K562 (cell line): ENCODE measurements around the gene PPA2. TPM values are rescaled to one million over a fixed set of nuclear protein-coding genes. Genes with fewer than 3 reads are reported as not detected.

ENCODE experiments used
- ATAC-seq: fragments of 200-7000 bp; cut with Tn5 transposase; 3 replicates; pipeline ENCODE4 v1.9.1; 2020; ENCODE audit warnings: moderate library complexity
- BruUV-seq: library from RNA; stranded (reverse); fragments of 400-500 nt; replicated peaks from 2 replicates; lab custom pipeline; 2021; lab: Mats Ljungman, UMichigan
- CTCF ChIA-PET: fragments of 300-600 bp; formaldehyde crosslinking; extraction: SDS; loops from one replicate; lab custom pipeline; 2021; ENCODE audit warnings: low intra/inter-chr PET ratio; lab: Yijun Ruan, JAX
- POLR2A ChIA-PET: fragments of 300-600, 350-650 bp; sonication (Branson Sonifier 250); formaldehyde crosslinking; extraction: SDS; loops from one replicate; lab custom pipeline; 2021; ENCODE audit warnings: antibody characterized with exemption, inconsistent platforms; lab: Yijun Ruan, JAX
- DNase-seq, 4 experiments: peaks; one replicate each; pipeline versions ENCODE4 v3.0.0 to v3.0.0-alpha.2; 2011 to 2018; ENCODE audit warnings: low spot score in 3 of 4, mixed read lengths in 3 of 4; ENCODE audit errors: extremely low read depth in 1 of 4
- FAIRE-seq: peaks from 2 replicates; lab custom pipeline; 2011; peaks lifted over from hg19 to GRCh38; lab: Jason Lieb, UNC
- H2AFZ ChIP-seq: 2 replicates; pipeline ENCODE4 v1.6.0; 2011; ENCODE audit warnings: low read depth, low read length, control low read depth, inconsistent platforms
- H3K27ac ChIP-seq: fragments of 200-600 bp; 3 replicates; pipeline ENCODE4 v1.8.0; 2011; ENCODE audit warnings: low read depth, mild to moderate bottlenecking, control low read depth, inconsistent platforms, low read length, moderate library complexity, mixed read lengths; ENCODE audit errors: extremely low read depth
- H3K27me3 ChIP-seq, 2 experiments: fragments of 300-600 bp in 1 of 2; 2 replicates in 1 of 2; 3 replicates in 1 of 2; pipeline versions ENCODE4 v1.6.0 to v1.8.0; 2011; ENCODE audit warnings: inconsistent platforms in 2 of 2, low read length in 2 of 2, mild to moderate bottlenecking in 1 of 2, mixed read lengths in 1 of 2, moderate library complexity in 1 of 2; ENCODE audit not compliant: control insufficient read depth in 2 of 2, insufficient read depth in 2 of 2
- H3K36me3 ChIP-seq: fragments of 300-600 bp; 3 replicates; pipeline ENCODE4 v1.8.0; 2011; ENCODE audit warnings: mild to moderate bottlenecking, low read length, inconsistent platforms; ENCODE audit not compliant: control insufficient read depth, insufficient read depth
- H3K4me1 ChIP-seq, 2 experiments: fragments of 200-600 bp in 1 of 2; replicated peaks in 1 of 2; 2 replicates in 1 of 2; 3 replicates in 1 of 2; pipeline versions ENCODE4 v1.5.1 to v1.8.0; 2011; ENCODE audit warnings: inconsistent platforms in 2 of 2, low read length in 2 of 2, mild to moderate bottlenecking in 1 of 2, mixed read lengths in 1 of 2, moderate library complexity in 1 of 2; ENCODE audit not compliant: control insufficient read depth in 2 of 2, insufficient read depth in 2 of 2
- H3K4me2 ChIP-seq: 2 replicates; pipeline ENCODE4 v1.6.1; 2011; ENCODE audit warnings: low read length, control low read depth, inconsistent platforms, mixed read lengths; ENCODE audit not compliant: insufficient read depth
- H3K4me3 ChIP-seq: fragments of 200-600 bp; sonication (generic), shearing (Covaris generic); 2 replicates; pipeline ENCODE4 v1.5.1; 2016; ENCODE audit warnings: control low read depth, inconsistent platforms
- H3K79me2 ChIP-seq: fragments of 200-600 bp; 3 replicates; pipeline ENCODE4 v1.8.0; 2011; ENCODE audit warnings: low read length, inconsistent platforms; ENCODE audit not compliant: control insufficient read depth, insufficient read depth
- H3K9ac ChIP-seq, 2 experiments: 2 replicates each; pipeline versions ENCODE4 v1.6.0 to v1.6.1; 2011; ENCODE audit warnings: low read depth in 2 of 2, low read length in 2 of 2, control low read depth in 1 of 2, inconsistent platforms in 1 of 2, mild to moderate bottlenecking in 1 of 2, mixed read lengths in 1 of 2; ENCODE audit not compliant: insufficient read depth in 1 of 2
- H3K9me1 ChIP-seq: one replicate; pipeline ENCODE4 v1.6.0; 2011; ENCODE audit warnings: inconsistent platforms, mild to moderate bottlenecking, low read length, moderate library complexity; ENCODE audit not compliant: control insufficient read depth, insufficient read depth
- H3K9me3 ChIP-seq: replicated peaks from 2 replicates; pipeline ENCODE4 v1.5.1; 2011; ENCODE audit warnings: low read depth, low read length, inconsistent platforms; ENCODE audit not compliant: control insufficient read depth, insufficient read depth
- H4K20me1 ChIP-seq: replicated peaks from 2 replicates; pipeline ENCODE4 v1.6.1; 2011; ENCODE audit warnings: low read length, inconsistent platforms, mixed read lengths; ENCODE audit not compliant: control insufficient read depth, insufficient read depth
- ASH1L ChIP-seq: fragments of 450-650 bp; IDR thresholded peaks from 2 replicates; pipeline ENCODE4 v1.6.1; 2018; ENCODE audit warnings: borderline replicate concordance, mild to moderate bottlenecking, low read depth; ENCODE audit not compliant: partially characterized antibody
- ESRRB ChIP-seq: fragments of 250-450 bp; sonication (Bioruptor Pico); IDR thresholded peaks from 2 replicates; pipeline ENCODE4 v1.5.0; 2020; ENCODE audit warnings: mild to moderate bottlenecking, moderate library complexity, borderline replicate concordance
- ILK ChIP-seq: fragments of 450-650 bp; IDR thresholded peaks from 2 replicates; pipeline ENCODE4 v1.6.1; 2016; ENCODE audit warnings: missing genetic modification characterization, low read depth, mild to moderate bottlenecking, missing compliant biosample characterization, moderate library complexity, borderline replicate concordance
- MAZ ChIP-seq, 2 experiments: fragments of 450-650 bp in 1 of 2; sonication (generic) in 1 of 2; formaldehyde crosslinking; IDR thresholded peaks in 1 of 2; conservative IDR thresholded peaks in 1 of 2; 2 replicates each; pipeline versions ENCODE4 v1.4.0 to v1.5.0; 2020; ENCODE audit warnings: mild to moderate bottlenecking in 1 of 2, missing genetic modification reagents in 1 of 2
- MTA2 ChIP-seq: fragments of 450-650 bp; IDR thresholded peaks from 2 replicates; pipeline ENCODE4 v1.6.1; 2016; ENCODE audit warnings: low read depth
- PHB2 ChIP-seq: fragments of 450-650 bp; IDR thresholded peaks from 2 replicates; pipeline ENCODE4 v1.6.1; 2017; ENCODE audit warnings: low read depth
- TCF7L2 ChIP-seq: fragments of 150-350 bp; IDR thresholded peaks from 2 replicates; pipeline ENCODE4 v1.6.1; 2016; ENCODE audit warnings: low read depth, mild to moderate bottlenecking, low read length, moderate library complexity
- ZNF175 ChIP-seq: fragments of 200-800 bp; sonication (Bioruptor generic); IDR thresholded peaks from 2 replicates; pipeline ENCODE4 v1.6.1; 2016; ENCODE audit warnings: low read depth, mild to moderate bottlenecking, missing genetic modification characterization, missing compliant biosample characterization
- ZNF586 ChIP-seq: fragments of 450-650 bp; formaldehyde crosslinking; conservative IDR thresholded peaks from 2 replicates; pipeline ENCODE4 v1.4.0; 2020; ENCODE audit warnings: mild to moderate bottlenecking, moderate library complexity
- ZNF778 ChIP-seq: fragments of 450-650 bp; formaldehyde crosslinking; IDR thresholded peaks from 2 replicates; pipeline ENCODE4 v1.4.0; 2020; ENCODE audit warnings: mild to moderate bottlenecking, moderate library complexity
- WGBS: fragments of 100-300 bp; shearing (Covaris generic); methylation state at CpG from one replicate; pipeline ENCODE4 v1.1.6; 2016; ENCODE audit warnings: low coverage, mixed read lengths; ENCODE audit not compliant: insufficient coverage; ENCODE audit errors: missing lambda C conversion rate; 5-methylcytosine and 5-hydroxymethylcytosine counted together
- in situ Hi-C: fragments of 300-500 bp; cut with MboI; formaldehyde crosslinking; loops from 4 replicates; pipeline ENCODE4 v1.15.0; 2018; ENCODE audit warnings: inconsistent platforms, mixed read lengths
- intact Hi-C: fragments of 100-400 bp; cut with micrococcal nuclease; formaldehyde crosslinking; loops from 2 replicates; pipeline ENCODE4 v1.14.2; 2022
- polyA plus RNA-seq, 8 experiments: library from polyadenylated mRNA; depleted of rRNA in 4 of 8; stranded (reverse) in 5 of 8; unstranded in 3 of 8; fragments of >200 nt; fragmentation: Nextera tagmentation in 2 of 8; fragmentation: Illumina TruSeq in 1 of 8; extraction: Ambion mirVana in 2 of 8; extraction: Trizol in 1 of 8; gene quantifications; 2 replicates each; pipeline versions ENCODE4 v1.2.1 to v1.2.3, GENCODE V29; 2011 to 2014; ENCODE audit warnings: inconsistent platforms in 1 of 8, missing spikeins in 1 of 8
- total RNA-seq, 7 experiments: library from RNA; depleted of rRNA in 6 of 7; stranded (reverse); fragments of >200 nt in 6 of 7; fragmentation: Illumina TruSeq in 2 of 7; extraction: Trizol in 2 of 7; gene quantifications; 2 replicates each; pipeline versions ENCODE4 v1.2.1 to v1.2.3, GENCODE V29; 2011 to 2021; ENCODE audit warnings: low replicate concordance in 1 of 7

The PPA2 gene
- total and polyA plus RNA-seq, 9 of the 15 experiments (the other 6 are each of a cell fraction or from before 2014, with no cell fraction given) = 48.3 to 190 (median 109) TPM

- Histone ChIP-seq H3K9ac (no peak overlapping the region), H3K27me3 (no peaks in the 10 kb centered on the region), H3K9me3 (no peaks in the 10 kb centered on the region), H3K4me2 (no peak overlapping the region), H3K27ac (no peak overlapping the region), H3K36me3 (no peaks in the 10 kb centered on the region), H3K4me1 (peaks cover 0 to 21% of the 10 kb centered on the region in 2 experiments; a peak in 2 of 5 replicates), H3K4me3 (no peak overlapping the region), H3K79me2 (no peaks in the 10 kb centered on the region), H3K9me1 (no peaks in the 10 kb centered on the region), H2AFZ (no peak overlapping the region), H4K20me1 (no peaks in the 10 kb centered on the region)
- CTCF ChIA-PET = no interaction called here
- FAIRE-seq (no peak), DNase-seq (no peak), ATAC-seq (no peak)
- POLR2A ChIA-PET = no interaction called here
- BruUV-seq = no TSS peak
- intact Hi-C loops (no loop called here), in situ Hi-C loops (no loop called here)
- no peak for TF ChIP-seq ZNF778 (CRISPR knock-in tag)
- TF ChIP-seq ZNF586 (CRISPR knock-in tag) = no peak
- no peak for TF ChIP-seq ESRRB (CRISPR knock-in tag)
- no peak for TF ChIP-seq ZNF175 (CRISPR knock-in tag)
- TF ChIP-seq MAZ (CRISPR knock-in tag; conservative IDR thresholded peaks at IDR 0.05 in 1 of 2, IDR thresholded peaks at IDR 0.05 in 1 of 2) = no peak
- no peak for TF ChIP-seq ASH1L
- no peak for TF ChIP-seq ILK
- TF ChIP-seq PHB2 = no peak
- no peak for TF ChIP-seq MTA2
- no peak for TF ChIP-seq TCF7L2
- WGBS = 52% methylated on average over 2 of the region's 2 CpGs
Observed at GRCh38 chr4:105351861-105352260, 122.0 kb downstream of the PPA2 start.
